PC-3 (cell line): Measurements from ENCODE around the gene CSRNP3. TPM values are rescaled to one million over a fixed set of nuclear protein-coding genes. Genes with fewer than 3 reads are reported as not detected.

Experiments used
- ATAC-seq: fragments of 200-7000 bp; cut with Tn5 transposase; 2 replicates; pipeline ENCODE4 v1.9.1; 2020; ENCODE audit warnings: mild to moderate bottlenecking, moderate library complexity
- BruUV-seq: library from RNA; stranded (reverse); fragments of 400-500 nt; replicated peaks from 2 replicates; lab custom pipeline; 2021; lab: Mats Ljungman, UMichigan
- CTCF ChIA-PET: fragments of 300-600 bp; sonication (Branson Sonifier 250); formaldehyde crosslinking; loops from one replicate; lab custom pipeline; 2022; ENCODE audit warnings: antibody characterized with exemption; lab: Charles Lee
- POLR2A ChIA-PET: fragments of 300-600 bp; sonication (Branson Sonifier 250); formaldehyde crosslinking; loops from one replicate; lab custom pipeline; 2022; ENCODE audit warnings: antibody characterized with exemption; ENCODE audit not compliant: unreplicated experiment; lab: Charles Lee
- DNase-seq: peaks from one replicate; pipeline ENCODE4 v3.0.0-alpha.2; 2015
- H2AFZ ChIP-seq: fragments of 300-600 bp; sonication (generic); 2 replicates; pipeline ENCODE4 v1.6.0; 2016; ENCODE audit warnings: antibody characterized with exemption, low read length
- H3F3A ChIP-seq: fragments of 300-600 bp; sonication (generic); one replicate; pipeline ENCODE4 v1.6.0; 2017; ENCODE audit warnings: antibody characterized with exemption, low read length, control low read depth, mild to moderate bottlenecking; ENCODE audit not compliant: unreplicated experiment
- H3K27ac ChIP-seq: fragments of 300-600 bp; sonication (generic); 2 replicates; pipeline ENCODE4 v1.5.1; 2016; ENCODE audit warnings: mild to moderate bottlenecking, low read length
- H3K27me3 ChIP-seq: fragments of 300-600 bp; sonication (generic); 2 replicates; pipeline ENCODE4 v1.6.1; 2016; ENCODE audit warnings: low read length, mixed read lengths
- H3K36me3 ChIP-seq: fragments of 300-600 bp; sonication (generic); 2 replicates; pipeline ENCODE4 v1.6.1; 2016; ENCODE audit warnings: low read depth, mixed run types, low read length, mixed read lengths
- H3K4me1 ChIP-seq: fragments of 300-600 bp; sonication (generic); 2 replicates; pipeline ENCODE4 v1.5.1; 2016; ENCODE audit warnings: low read length; ENCODE audit not compliant: insufficient read depth
- H3K4me2 ChIP-seq: fragments of 300-600 bp; sonication (generic); 2 replicates; pipeline ENCODE4 v1.6.0; 2016; ENCODE audit warnings: low read length
- H3K4me3 ChIP-seq: fragments of 300-600 bp; sonication (generic); 2 replicates; pipeline ENCODE4 v1.5.1; 2016; ENCODE audit warnings: mild to moderate bottlenecking, low read length, mixed read lengths
- H3K79me2 ChIP-seq: fragments of 300-600 bp; sonication (generic); 2 replicates; pipeline ENCODE4 v1.6.1; 2017; ENCODE audit warnings: low read length, mixed read lengths
- H3K9ac ChIP-seq: fragments of 300-600 bp; sonication (generic); 2 replicates; pipeline ENCODE4 v1.6.0; 2016; ENCODE audit warnings: mild to moderate bottlenecking, low read length
- H3K9me2 ChIP-seq: fragments of 300-600 bp; sonication (generic); replicated peaks from 2 replicates; pipeline ENCODE4 v1.6.1; 2016; ENCODE audit warnings: mixed run types, low read length, mixed read lengths
- H3K9me3 ChIP-seq: fragments of 300-600 bp; sonication (generic); 2 replicates; pipeline ENCODE4 v1.6.1; 2016; ENCODE audit warnings: low read length, mixed read lengths
- H4K20me1 ChIP-seq: fragments of 300-600 bp; sonication (generic); 2 replicates; pipeline ENCODE4 v1.6.1; 2016; ENCODE audit warnings: low read length, mixed read lengths
- CTCF ChIP-seq: fragments of 300-600 bp; sonication (generic); conservative IDR thresholded peaks from 2 replicates; pipeline ENCODE4 v1.5.1; 2017; ENCODE audit warnings: antibody characterized with exemption, low read depth, mild to moderate bottlenecking, low read length
- EZH2 ChIP-seq: fragments of 300-600 bp; sonication (generic); IDR thresholded peaks from one replicate; pipeline ENCODE4 v1.6.1; 2017; ENCODE audit warnings: antibody characterized with exemption, mild to moderate bottlenecking, low read length; ENCODE audit not compliant: unreplicated experiment
- EZH2phosphoT487 ChIP-seq: fragments of 300-600 bp; sonication (generic); IDR thresholded peaks from 2 replicates; pipeline ENCODE4 v1.6.1; 2018; ENCODE audit warnings: mild to moderate bottlenecking, antibody characterized with exemption, low read length, borderline replicate concordance
- intact Hi-C: fragments of 100-400 bp; cut with micrococcal nuclease; formaldehyde crosslinking; loops from 2 replicates; pipeline ENCODE4 v1.9.0; 2023
- total RNA-seq: library from RNA; depleted of rRNA; stranded (reverse); fragments of >200 nt; gene quantifications from 2 replicates; pipeline ENCODE4 v1.2.3, GENCODE V29; 2014

CSRNP3 gene
- total RNA-seq, 1 experiment from 2014 or later, result 2.2 TPM

DNA sequence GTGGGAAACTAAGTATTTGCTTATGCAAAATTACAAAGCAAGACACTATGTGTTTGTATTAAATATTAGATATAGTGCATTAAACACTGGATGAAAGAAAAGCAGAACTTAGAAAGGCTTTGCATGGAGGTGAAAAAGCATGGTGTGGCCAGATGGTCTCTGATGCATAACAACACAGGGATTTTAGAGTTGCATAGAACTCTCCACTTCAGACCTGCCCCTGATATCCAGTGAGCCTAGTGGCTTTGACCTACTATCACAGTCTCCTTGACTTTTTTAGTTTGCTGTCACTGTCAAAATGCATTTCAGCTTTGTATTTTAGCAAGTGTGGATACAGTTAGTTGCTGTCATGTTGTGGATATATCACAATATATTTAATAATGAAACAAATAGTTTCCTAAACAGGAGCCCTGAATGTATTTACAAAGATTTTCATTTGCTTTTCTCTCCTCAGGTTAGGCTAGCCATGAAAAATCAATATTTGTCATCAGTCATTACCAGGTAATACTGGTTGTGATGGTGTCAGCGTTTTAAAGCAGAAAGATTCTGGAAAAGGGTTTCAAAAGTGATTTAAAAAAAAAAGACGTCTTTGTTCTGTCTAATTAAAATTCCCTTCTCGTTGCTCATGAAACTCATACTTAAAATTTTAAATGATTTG is 5.2 kb downstream of the CSRNP3 start:
- TF ChIP-seq EZH2 (no peak), CTCF (no peak), EZH2phosphoT487 (no peak)
- Histone ChIP-seq H2AFZ (no peak overlapping the region), H3K27ac (no peak overlapping the region), H3K9ac (no peak overlapping the region), H4K20me1 (no peaks in the 10 kb centered on the region), H3K79me2 (peaks cover 6% of the 10 kb centered on the region; the same call in 1 of the 2 replicates), H3K4me2 (no peak overlapping the region), H3K27me3 (no peaks in the 10 kb centered on the region), H3K4me3 (no peak overlapping the region), H3K9me2 (no peaks in the 10 kb centered on the region), H3K4me1 (peaks cover 14% of the 10 kb centered on the region; the same call in 1 of the 2 replicates), H3K9me3 (no peaks in the 10 kb centered on the region), H3K36me3 (no peaks in the 10 kb centered on the region), H3F3A (no peaks in the 10 kb centered on the region)
- no TSS peak for BruUV-seq
- no peak for ATAC-seq
- ChIA-PET CTCF (no interaction called here), POLR2A (no interaction called here)
- intact Hi-C loops, result loop anchor here (5.0 to 10.0 kb wide), 2 partner anchors 220 to 398 kb away; no protein-coding TSS in a partner anchor
- DNase-seq, result no peak

DNA sequence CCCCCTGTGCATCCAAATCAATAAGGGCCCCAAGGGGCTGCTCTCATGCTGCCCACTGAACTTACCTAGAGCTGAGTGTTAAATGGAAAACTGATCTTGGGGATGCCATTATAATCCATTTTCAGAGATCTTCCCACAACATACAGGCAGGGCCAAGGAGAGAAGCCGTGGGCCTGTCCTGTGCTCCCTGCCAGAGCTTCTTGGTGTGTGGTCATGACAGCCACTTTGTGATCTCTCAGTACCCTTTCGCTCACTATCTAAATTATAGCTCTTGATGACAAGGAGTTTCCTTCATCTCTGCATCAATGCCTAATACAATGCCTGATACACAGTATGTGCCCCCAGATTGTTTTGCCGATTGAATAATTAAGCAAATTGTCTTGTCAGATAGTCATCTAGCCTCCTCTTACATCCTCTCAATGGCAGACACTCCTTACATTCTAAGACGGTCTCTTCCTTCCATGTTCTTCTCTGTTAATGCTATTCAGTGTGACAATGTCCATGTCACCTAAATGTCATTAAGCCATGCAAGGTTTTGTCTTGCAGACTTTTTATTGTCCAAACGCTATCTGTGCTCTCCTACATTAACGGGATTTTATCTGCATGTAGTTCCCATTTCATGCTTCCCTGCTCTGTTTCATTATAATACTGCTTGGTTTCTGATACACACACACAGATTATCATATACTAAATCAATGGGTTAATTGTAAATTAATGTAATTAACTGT is 5.9 kb downstream of the CSRNP3 start:
- Histone ChIP-seq H3K9ac (no peak overlapping the region), H3K4me2 (no peak overlapping the region), H4K20me1 (no peaks in the 10 kb centered on the region), H3K36me3 (no peaks in the 10 kb centered on the region), H3K4me3 (no peak overlapping the region), H3K9me2 (no peaks in the 10 kb centered on the region), H3K27ac (no peak overlapping the region), H3F3A (no peaks in the 10 kb centered on the region), H3K27me3 (no peaks in the 10 kb centered on the region), H3K4me1 (peaks cover 9% of the 10 kb centered on the region; the same call in 1 of the 2 replicates), H3K9me3 (no peaks in the 10 kb centered on the region), H2AFZ (no peak overlapping the region), H3K79me2 (peaks cover 1% of the 10 kb centered on the region; the same call in 1 of the 2 replicates)
- ChIA-PET POLR2A (no interaction called here), CTCF (no interaction called here)
- DNase-seq (no peak), ATAC-seq (no peak)
- intact Hi-C loops, result loop anchor here (10.0 kb wide), 1 partner anchor 219 kb away; no protein-coding TSS in a partner anchor
- TF ChIP-seq CTCF, result no peak
- TF ChIP-seq EZH2phosphoT487, result no peak
- TF ChIP-seq EZH2, result no peak
- BruUV-seq, result no TSS peak

DNA sequence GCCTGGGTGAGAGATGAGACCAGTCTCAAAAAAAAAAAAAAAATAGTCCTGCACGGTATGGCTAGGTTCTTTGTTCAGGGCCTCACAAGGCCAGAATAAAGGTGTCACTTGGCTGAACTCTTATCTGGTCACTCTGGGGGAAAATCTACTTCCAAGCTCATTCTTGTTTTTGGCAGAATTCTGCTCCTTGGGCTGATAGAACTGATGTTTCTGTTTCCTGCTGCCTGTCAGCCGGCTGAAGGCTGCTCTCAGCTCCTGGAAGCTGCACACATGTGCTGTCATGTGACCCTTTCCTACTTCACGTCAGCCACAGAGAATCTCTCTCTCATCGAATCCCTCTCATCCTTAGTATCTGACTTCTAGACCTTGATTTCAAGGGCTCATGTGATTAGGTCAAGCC is 10.4 kb downstream of the CSRNP3 start:
- DNase-seq (no peak), ATAC-seq (no peak)
- Histone ChIP-seq H4K20me1 (no peaks in the 10 kb centered on the region), H3K9ac (no peak overlapping the region), H3K27me3 (no peaks in the 10 kb centered on the region), H3K27ac (no peak overlapping the region), H3K79me2 (no peaks in the 10 kb centered on the region), H3F3A (no peaks in the 10 kb centered on the region), H3K9me2 (no peaks in the 10 kb centered on the region), H2AFZ (no peak overlapping the region), H3K9me3 (no peaks in the 10 kb centered on the region), H3K36me3 (no peaks in the 10 kb centered on the region), H3K4me3 (no peak overlapping the region), H3K4me2 (no peak overlapping the region), H3K4me1 (no peaks in the 10 kb centered on the region)
- intact Hi-C loops, result loop anchor here (10.0 kb wide), 1 partner anchor 215 kb away; no protein-coding TSS in a partner anchor
- CTCF ChIA-PET, result no interaction called here
- no peak for TF ChIP-seq CTCF
- POLR2A ChIA-PET, result no interaction called here
- BruUV-seq, result no TSS peak
